Measurements from ENCODE around the gene PHACTR1. TPM values are rescaled to one million over a fixed set of nuclear protein-coding genes. Genes with fewer than 3 reads are reported as not detected.

The PHACTR1 gene
- polyA plus RNA-seq, 3 donors: 6.1 to 26.9 (median 7.6) TPM

DNA sequence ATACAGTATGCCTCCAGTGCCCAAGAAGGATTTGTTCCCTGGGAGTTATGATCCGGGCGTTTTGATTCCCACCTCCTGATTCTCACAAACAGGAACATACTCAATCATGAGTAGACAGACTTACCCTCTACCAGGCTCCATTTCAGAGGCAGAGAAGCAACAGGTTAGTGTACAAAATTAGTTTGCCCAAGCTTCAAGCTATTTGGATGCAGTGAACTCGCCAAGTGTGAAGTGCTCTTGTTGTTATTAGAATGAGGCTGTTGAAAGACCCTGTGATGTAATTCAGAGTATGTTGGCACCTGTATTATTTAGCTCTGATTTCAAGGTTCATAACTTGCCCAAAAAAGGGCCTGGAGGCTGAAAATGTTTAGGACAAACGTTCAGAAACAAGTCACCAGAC lies 247.0 kb downstream of the PHACTR1 start:
- H3K27ac ChIP-seq (ENCODE audit: low read depth in 1 of 2, low read length in 2 of 2): no peak overlapping the region
- no peaks in the 10 kb centered on the region for H3K9me3 ChIP-seq (replicated peaks in 1 of 2; ENCODE audit: control insufficient read depth in 1 of 2, insufficient read depth in 1 of 2, low read length in 2 of 2)
- no peaks in the 10 kb centered on the region for H3K27me3 Mint-ChIP-seq (ENCODE audit: low read depth in 3 of 3)
- peak overlapping the region in 1 of 3 experiments; percentile 47 for H3K4me3 ChIP-seq (replicated peaks in 1 of 3; ENCODE audit: low read depth in 2 of 3, low read length in 3 of 3)
- peak overlapping the region in 1 of 2 donors; percentile 79 for H3K4me3 Mint-ChIP-seq
- peaks cover 40% of the 10 kb centered on the region for H3K4me1 Mint-ChIP-seq
- peaks cover 32 to 42% of the 10 kb centered on the region in 2 donors for H3K4me1 ChIP-seq (ENCODE audit: control insufficient read depth in 1 of 2, insufficient read depth in 2 of 2, low read length in 2 of 2)
- WGBS (ENCODE audit: insufficient coverage): 29% methylated on average over 3 of the region's 4 CpGs
- peak overlapping the region in 2 of 7 donors; percentile 17 to 79 for H3K27ac Mint-ChIP-seq
- H3K27me3 ChIP-seq (ENCODE audit: control insufficient read depth in 2 of 2, insufficient read depth in 2 of 2, low read length in 2 of 2): no peaks in the 10 kb centered on the region
- intact Hi-C loops (cut with micrococcal nuclease): loop anchor here in 1 of 2 donors (5.0 to 10.0 kb wide), 2 partner anchors 46 to 541 kb away; no protein-coding TSS in a partner anchor
- H3K9me3 Mint-ChIP-seq: peaks cover 0 to 2% (median 0%) of the 10 kb centered on the region in 7 donors
- DNase-seq: no peak
- H3K79me2 ChIP-seq (ENCODE audit: insufficient read depth, low read length): peaks cover 6% of the 10 kb centered on the region
- H4K20me1 ChIP-seq (ENCODE audit: insufficient read depth, low read length): no peaks in the 10 kb centered on the region
- no peak for TF ChIP-seq CTCF (IDR thresholded peaks at IDR 0.05)
- peak overlapping the region; percentile 57 for H3K4me2 ChIP-seq (replicated peaks; ENCODE audit: extremely low read depth, low read length, poor library complexity, severe bottlenecking)
- H2AFZ ChIP-seq (ENCODE audit: insufficient read depth, low read depth, low read length, poor library complexity, severe bottlenecking): peak overlapping the region; percentile 1
- H3K36me3 Mint-ChIP-seq: no peaks in the 10 kb centered on the region
- H3K36me3 ChIP-seq (replicated peaks in 1 of 2; ENCODE audit: control insufficient read depth in 1 of 2, insufficient read depth in 2 of 2, low read length in 2 of 2): no peaks in the 10 kb centered on the region
- H3K9ac ChIP-seq (ENCODE audit: insufficient read depth, low read length, poor library complexity, severe bottlenecking): no peak overlapping the region

DNA sequence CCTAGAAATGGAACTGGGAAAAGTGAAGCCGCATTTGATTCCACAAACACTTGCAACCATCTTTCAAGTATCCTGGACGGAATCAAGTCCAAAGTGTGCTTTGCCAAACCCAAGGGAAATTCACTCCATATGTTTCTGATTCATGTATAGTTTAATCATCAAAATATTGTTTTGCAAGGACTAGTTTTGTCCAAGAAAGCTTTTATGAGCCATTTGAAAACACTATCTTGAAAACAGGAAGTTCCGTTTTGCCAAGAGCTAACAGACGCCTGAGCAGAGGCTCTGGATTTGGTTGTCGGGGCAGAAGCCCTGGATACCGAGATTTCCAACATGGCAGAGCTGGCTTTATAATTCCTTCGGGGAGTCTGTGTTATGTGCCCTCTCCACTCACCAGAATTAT lies 251.1 kb downstream of the PHACTR1 start:
- no peaks in the 10 kb centered on the region for H3K36me3 Mint-ChIP-seq
- H3K79me2 ChIP-seq (ENCODE audit: insufficient read depth, low read length): no peaks in the 10 kb centered on the region
- no peaks in the 10 kb centered on the region for H3K27me3 ChIP-seq (ENCODE audit: control insufficient read depth in 2 of 2, insufficient read depth in 2 of 2, low read length in 2 of 2)
- no peak for TF ChIP-seq CTCF (IDR thresholded peaks at IDR 0.05)
- H3K9ac ChIP-seq (ENCODE audit: insufficient read depth, low read length, poor library complexity, severe bottlenecking): no peak overlapping the region
- H3K36me3 ChIP-seq (replicated peaks in 1 of 2; ENCODE audit: control insufficient read depth in 1 of 2, insufficient read depth in 2 of 2, low read length in 2 of 2): no peaks in the 10 kb centered on the region
- peak overlapping the region; percentile 5 to 61 (median 49) for H3K4me3 ChIP-seq (replicated peaks in 1 of 3; ENCODE audit: low read depth in 2 of 3, low read length in 3 of 3)
- peaks cover 26% of the 10 kb centered on the region for H3K4me1 Mint-ChIP-seq
- 25% methylated on average over 4 of the region's 7 CpGs for WGBS (ENCODE audit: insufficient coverage)
- DNase-seq: peak; percentile 23 to 55 (median 44)
- intact Hi-C loops (cut with micrococcal nuclease): loop anchor here in 1 of 2 donors (10.0 kb wide), 1 partner anchor 537 kb away; no protein-coding TSS in a partner anchor
- peaks cover 22 to 27% of the 10 kb centered on the region in 2 donors for H3K4me1 ChIP-seq (ENCODE audit: control insufficient read depth in 1 of 2, insufficient read depth in 2 of 2, low read length in 2 of 2)
- H3K27ac ChIP-seq (ENCODE audit: low read depth in 1 of 2, low read length in 2 of 2): no peak overlapping the region
- peak overlapping the region in 4 of 7 donors; percentile 48 to 82 (median 74) for H3K27ac Mint-ChIP-seq
- peak overlapping the region; percentile 60 for H3K4me2 ChIP-seq (replicated peaks; ENCODE audit: extremely low read depth, low read length, poor library complexity, severe bottlenecking)
- peak overlapping the region; percentile 74 to 91 for H3K4me3 Mint-ChIP-seq
- no peaks in the 10 kb centered on the region for H4K20me1 ChIP-seq (ENCODE audit: insufficient read depth, low read length)
- H3K27me3 Mint-ChIP-seq (ENCODE audit: low read depth in 3 of 3): peaks cover 0 to 2% (median 0%) of the 10 kb centered on the region in 3 donors
- peaks cover 0 to 2% (median 0%) of the 10 kb centered on the region in 7 donors for H3K9me3 Mint-ChIP-seq
- no peaks in the 10 kb centered on the region for H3K9me3 ChIP-seq (replicated peaks in 1 of 2; ENCODE audit: control insufficient read depth in 1 of 2, insufficient read depth in 1 of 2, low read length in 2 of 2)
- peak overlapping the region; percentile 44 for H2AFZ ChIP-seq (ENCODE audit: insufficient read depth, low read depth, low read length, poor library complexity, severe bottlenecking)

Measured in CD14-positive monocyte (primary cell).